Measurements from ENCODE around the gene LONP1.
"Not testable (repeated sequence)": the region's sequence is repeated elsewhere in the genome, so short reads cannot be mapped to it uniquely, and the experiment has no call there.

LONP1 gene

DNA sequence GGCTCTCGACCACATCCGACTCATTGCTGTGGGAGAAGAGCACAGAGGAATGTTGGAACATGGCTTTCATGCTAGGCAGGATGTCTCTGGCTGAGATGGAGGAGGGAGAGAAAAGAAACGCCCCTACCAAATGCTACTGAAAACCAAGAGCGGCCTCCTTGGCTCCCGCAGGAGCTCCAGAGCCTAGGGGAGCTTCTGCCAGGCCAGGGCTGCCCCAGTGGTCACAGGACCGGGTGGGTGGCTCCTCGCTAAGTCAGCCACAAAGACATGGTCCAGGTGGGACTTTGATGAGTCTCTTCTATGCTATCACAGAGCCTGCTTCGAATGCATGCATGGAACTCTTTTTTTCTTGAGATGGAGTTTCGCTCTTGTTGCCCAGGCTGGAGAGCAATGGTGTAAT, 6.7 kb downstream of the LONP1 start:
- DNase-seq (ENCODE audit: low spot score): no peak

GRCh38 chr19:5711713-5712161, 8.2 kb downstream of the LONP1 start:
- no peak for DNase-seq (ENCODE audit: low spot score)

DNA sequence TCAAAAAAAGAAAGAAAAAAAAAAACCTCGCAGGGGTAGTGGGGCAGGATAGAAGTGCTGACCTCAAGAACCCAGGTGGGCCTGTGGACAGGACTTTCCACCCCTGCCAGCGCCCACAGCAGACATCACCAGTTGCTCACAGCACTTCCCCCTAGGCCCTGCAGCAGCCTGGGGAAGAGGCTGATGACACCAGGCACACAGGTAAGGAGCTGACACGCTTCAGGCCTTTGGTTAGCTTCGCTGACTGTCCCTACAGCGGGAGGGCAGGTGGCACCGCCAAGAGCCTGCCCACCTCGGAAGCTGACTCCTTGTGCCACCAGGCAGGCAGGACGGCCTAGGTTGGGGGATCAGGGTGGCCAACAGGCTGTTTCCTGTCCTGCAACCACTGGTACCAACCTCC, 8.9 kb downstream of the LONP1 start:
- DNase-seq (ENCODE audit: low spot score): no peak

DNA sequence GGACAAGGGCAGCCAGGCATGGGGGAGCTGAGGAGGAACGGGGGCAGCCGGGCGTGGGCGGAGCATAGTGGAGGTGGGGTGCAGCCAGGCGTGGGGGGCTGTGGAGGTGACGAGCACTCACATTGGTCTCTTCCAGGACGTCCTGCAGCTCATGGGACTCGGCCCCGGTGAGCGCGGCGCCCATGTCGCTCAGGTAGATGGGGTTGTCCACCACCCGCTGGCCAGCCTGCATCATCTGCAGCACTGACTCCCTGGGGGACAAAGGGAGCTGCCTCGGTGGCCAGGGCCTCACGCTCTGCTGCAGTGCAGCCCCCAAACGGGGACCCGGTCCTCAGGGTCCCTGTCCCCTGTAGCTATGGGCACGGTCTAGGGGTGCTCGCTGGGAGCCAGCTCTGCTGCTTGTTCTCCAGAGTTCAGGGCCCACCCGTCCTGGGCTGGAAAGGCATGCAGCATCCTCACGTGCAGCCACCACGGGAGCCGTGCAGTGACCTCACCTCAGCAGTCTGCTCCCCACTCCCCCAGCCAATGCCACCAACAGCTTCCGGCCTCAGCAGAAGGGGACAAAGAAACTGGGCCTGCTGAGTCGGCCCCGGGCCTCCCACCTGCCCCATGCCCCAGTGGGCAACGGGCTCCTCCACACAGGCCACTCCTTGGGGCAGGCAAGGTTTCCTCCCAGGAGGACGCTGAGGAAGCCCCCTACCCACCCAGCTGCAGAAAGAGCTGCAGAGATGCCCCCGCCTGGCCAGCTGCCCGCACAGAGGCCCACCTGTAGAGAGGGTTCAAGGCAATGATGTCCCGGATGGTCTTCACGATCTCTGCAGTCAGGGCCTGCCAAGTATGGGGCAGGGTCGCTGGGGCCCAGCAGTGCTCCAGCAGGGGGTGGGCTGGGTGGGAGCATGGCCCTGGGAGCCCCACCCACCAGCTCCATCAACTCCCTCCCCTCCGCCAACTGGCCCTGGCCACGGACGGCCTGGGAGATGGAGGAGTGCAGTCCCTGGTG, 12.1 kb downstream of the LONP1 start:
- no peak for DNase-seq (ENCODE audit: low spot score)

GRCh38 chr19:5706876-5707573, 12.9 kb downstream of the LONP1 start:
- no peak for DNase-seq (ENCODE audit: low spot score)

DNA sequence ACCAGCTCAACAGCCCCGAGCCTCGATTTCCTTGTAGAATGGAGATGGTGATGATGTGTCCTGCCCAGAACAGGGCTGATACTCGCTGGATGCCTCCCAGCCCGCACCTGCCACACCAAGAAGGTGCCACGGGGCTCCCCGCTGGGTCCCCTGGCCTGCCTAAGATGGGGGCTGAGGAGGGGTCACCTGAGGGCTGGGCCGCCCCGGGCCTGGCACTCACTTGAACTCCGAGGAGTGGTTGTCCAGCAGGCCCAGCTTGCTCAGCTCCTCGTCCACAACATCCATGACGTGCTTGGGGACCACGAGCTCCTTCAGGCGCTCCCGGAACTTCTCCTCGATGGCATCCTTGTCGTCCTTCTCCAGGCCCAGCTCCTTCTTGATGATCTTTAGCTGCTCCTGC, 14.4 kb downstream of the LONP1 start:
- no peak for DNase-seq (ENCODE audit: low spot score)

- no peak for DNase-seq (ENCODE audit: low spot score)
These were observed 15.8 kb downstream of the LONP1 start for GRCh38 chr19:5703819-5704818.

- not testable (repeated sequence) for DNase-seq (ENCODE audit: low spot score)
These were observed 17.9 kb downstream of the LONP1 start for GRCh38 chr19:5702053-5702410.

- DNase-seq (ENCODE audit: low spot score): no peak
These were observed 19.4 kb downstream of the LONP1 start for GRCh38 chr19:5700455-5701092.

GRCh38 chr19:5698635-5699422, 21.1 kb downstream of the LONP1 start:
- DNase-seq (ENCODE audit: low spot score): no peak

DNA sequence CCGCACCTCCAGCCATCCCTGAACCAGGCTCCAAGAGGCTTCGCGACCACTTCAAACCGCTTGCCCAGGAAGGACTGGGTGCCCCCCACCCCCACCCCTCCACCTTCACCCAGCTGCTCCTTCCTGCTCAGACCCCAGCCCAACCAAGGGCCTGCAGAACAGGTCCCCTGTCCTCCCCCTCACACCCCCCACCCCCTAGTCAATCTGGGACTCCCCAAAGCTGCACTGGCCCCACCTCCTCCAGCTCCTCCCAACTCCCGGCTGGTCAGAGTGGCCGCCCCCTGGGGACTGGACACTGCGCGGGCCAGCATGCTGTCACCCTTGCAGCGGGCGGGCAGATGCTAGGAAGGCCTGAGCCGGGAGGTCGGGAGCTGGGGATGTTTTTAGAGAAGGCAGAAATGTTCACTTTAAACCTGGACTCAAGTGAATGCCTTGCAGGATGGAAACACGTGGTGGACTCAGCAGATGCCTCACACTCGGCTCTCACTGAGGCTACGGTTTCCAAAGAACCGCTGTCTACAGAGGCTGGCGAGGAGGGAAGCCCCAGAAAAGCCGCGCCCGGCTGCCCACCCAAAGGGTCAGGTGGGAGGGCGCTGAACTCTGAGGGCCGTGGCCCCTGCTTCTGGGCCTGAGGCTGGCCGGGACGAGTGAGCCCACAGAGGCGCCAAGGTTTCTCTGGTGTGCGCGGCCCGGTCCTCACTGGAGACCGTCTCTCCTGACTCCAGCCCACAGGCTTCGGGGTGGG, 21.9 kb downstream of the LONP1 start:
- no peak for DNase-seq (ENCODE audit: low spot score)

GRCh38 chr19:5697022-5697889, 22.7 kb downstream of the LONP1 start:
- no peak for DNase-seq (ENCODE audit: low spot score)

- no peak for DNase-seq (ENCODE audit: low spot score)
These were observed 23.5 kb downstream of the LONP1 start for GRCh38 chr19:5696196-5697021.

GRCh38 chr19:5695649-5696195, 24.2 kb downstream of the LONP1 start:
- no peak for DNase-seq (ENCODE audit: low spot score)

DNA sequence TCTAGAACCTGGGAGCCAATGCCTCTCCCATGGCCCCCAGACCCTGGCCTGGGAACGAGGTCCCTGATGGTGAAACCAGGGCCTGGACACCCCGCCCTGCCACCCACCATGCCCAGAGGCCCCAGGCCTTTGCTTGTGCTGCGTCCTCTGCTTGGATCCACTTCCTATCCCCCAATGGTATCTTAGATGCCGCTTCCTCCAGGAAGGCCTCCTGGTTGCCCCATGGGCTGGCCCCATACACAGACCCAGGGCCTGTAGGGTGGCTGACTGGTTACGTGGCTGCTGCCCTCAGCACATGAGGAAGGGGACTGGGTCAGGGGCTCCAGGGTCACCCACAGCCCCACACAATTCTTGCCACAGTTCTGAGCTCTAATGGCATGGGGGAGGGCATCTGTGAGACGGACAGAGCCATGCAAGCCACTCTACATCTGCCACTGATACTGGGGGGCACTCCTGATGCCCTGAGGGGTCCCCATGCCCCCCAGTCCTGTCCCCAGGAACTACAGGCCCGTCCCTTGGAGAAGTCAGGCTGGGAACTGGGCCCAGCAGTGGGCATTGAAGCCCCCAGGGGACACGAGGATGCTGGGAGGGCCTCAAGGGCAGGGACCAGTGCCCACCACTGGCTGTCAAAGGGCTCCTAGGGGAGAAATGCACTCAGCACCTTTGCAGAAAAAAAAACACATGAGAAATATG, 24.8 kb downstream of the LONP1 start:
- DNase-seq (ENCODE audit: low spot score): no peak

GRCh38 chr19:5694167-5694955, 25.6 kb downstream of the LONP1 start:
- DNase-seq (ENCODE audit: low spot score): no peak
